ENCODE measurements around the gene IL25. TPM values are rescaled to one million over a fixed set of nuclear protein-coding genes. Genes with fewer than 3 reads are reported as not detected.

IL25 gene
- total and polyA plus RNA-seq, 2 of the 13 experiments (the other 11 are each of a cell fraction or from before 2014, with no cell fraction given): not detected

- no peak for TF ChIP-seq NFAT5 (CRISPR knock-in tag; IDR thresholded peaks at IDR 0.05)
- no peak for TF ChIP-seq SMAD3 (CRISPR knock-in tag; IDR thresholded peaks at IDR 0.05)
Observed at GRCh38 chr14:23354990-23355389, 17.6 kb upstream of the IL25 start (continued).

GRCh38 chr14:23355871-23356435 is 16.7 kb upstream of the IL25 start:
- Histone ChIP-seq H4K20me1 (ENCODE audit: insufficient read depth, low read length) (no peaks in the 10 kb centered on the region), H3K9me3 (ENCODE audit: low read length) (no peaks in the 10 kb centered on the region), H3K27me3 (ENCODE audit: control insufficient read depth in 1 of 2, insufficient read depth in 2 of 2, low read length in 2 of 2) (peaks cover 47 to 95% of the 10 kb centered on the region in 2 experiments), H3K27ac (ENCODE audit: extremely low read length, insufficient read depth, low read length) (no peak overlapping the region), H3K4me1 (ENCODE audit: insufficient read depth, low read length) (peaks cover 27% of the 10 kb centered on the region), H2AFZ (ENCODE audit: low read length) (no peak overlapping the region), H3K36me3 (replicated peaks in 1 of 2; ENCODE audit: control insufficient read depth in 1 of 2, insufficient read depth in 2 of 2, low read length in 2 of 2) (no peaks in the 10 kb centered on the region), H3K79me2 (ENCODE audit: insufficient read depth, low read length) (no peaks in the 10 kb centered on the region), H3K4me2 (ENCODE audit: low read depth, low read length) (no peak overlapping the region), H3K9ac (ENCODE audit: insufficient read depth, low read depth, low read length) (no peak overlapping the region), H3K4me3 (replicated peaks in 1 of 3; ENCODE audit: insufficient read depth in 1 of 3, low read depth in 2 of 3, low read length in 3 of 3) (no peak overlapping the region)
- CTCF ChIA-PET (ENCODE audit: low intra/inter-chr PET ratio, low total read pairs): no interaction called here
- DNase-seq (ENCODE audit: low spot score): no peak
- no peak for FAIRE-seq
- WGBS (ENCODE audit: low lambda C conversion rate): 7% methylated on average over 6 of the region's 6 CpGs
- BruUV-seq (replicated peaks): no TSS peak
- TF ChIP-seq ZHX2 (IDR thresholded peaks at IDR 0.05; ENCODE audit: low read depth) (no peak), ZHX2 (CRISPR knock-in tag; IDR thresholded peaks at IDR 0.05; ENCODE audit: borderline replicate concordance) (no peak), EZH2 (conservative IDR thresholded peaks at IDR 0.05; ENCODE audit: low read depth, low read length) (peak; percentile 93), ATF7 (IDR thresholded peaks at IDR 0.05) (peak; percentile 67), ATF7 (CRISPR knock-in tag; IDR thresholded peaks at IDR 0.05) (no peak), CREB1 (IDR thresholded peaks at IDR 0.05) (peak; percentile 69), CREB1 (CRISPR knock-in tag; IDR thresholded peaks at IDR 0.05) (no peak)
- intact Hi-C loops (cut with micrococcal nuclease; ENCODE audit: unreplicated experiment) (no loop called here), in situ Hi-C loops (cut with HindIII; ENCODE audit: extremely low pct_ligation_motif_present, low pct_unique_long_range_greater_than_20kb) (no loop called here)
- no peak for ATAC-seq
- POLR2A ChIA-PET: no interaction called here

All from HepG2 (cell line).